ENCODE measurements around the gene DLX4.

The DLX4 gene

GRCh38 chr17:49991409-49991808 is 22.4 kb downstream of the DLX4 start:
- H3K27ac ChIP-seq, result no peak overlapping the region
- peaks cover 57 to 75% (median 64%) of the 10 kb centered on the region in 10 experiments for H3K4me1 ChIP-seq
- H3K4me2 ChIP-seq, result no peak overlapping the region
- no peak for TF ChIP-seq Cebpa-rat (IDR thresholded peaks at IDR 0.05)
- H3K36me3 ChIP-seq, result no peaks in the 10 kb centered on the region
- no peaks in the 10 kb centered on the region for H3K9me3 ChIP-seq (replicated peaks in 1 of 11)
- H3K4me3 ChIP-seq, result no peak overlapping the region
- no peak overlapping the region for H3K9ac ChIP-seq
- H4K20me1 ChIP-seq, result peaks cover 0 to 49% (median 29%) of the 10 kb centered on the region in 11 experiments; a peak in 15 of 22 replicates
- H3K27me3 ChIP-seq, result peaks cover 61 to 97% (median 80%) of the 10 kb centered on the region in 11 experiments

DNA sequence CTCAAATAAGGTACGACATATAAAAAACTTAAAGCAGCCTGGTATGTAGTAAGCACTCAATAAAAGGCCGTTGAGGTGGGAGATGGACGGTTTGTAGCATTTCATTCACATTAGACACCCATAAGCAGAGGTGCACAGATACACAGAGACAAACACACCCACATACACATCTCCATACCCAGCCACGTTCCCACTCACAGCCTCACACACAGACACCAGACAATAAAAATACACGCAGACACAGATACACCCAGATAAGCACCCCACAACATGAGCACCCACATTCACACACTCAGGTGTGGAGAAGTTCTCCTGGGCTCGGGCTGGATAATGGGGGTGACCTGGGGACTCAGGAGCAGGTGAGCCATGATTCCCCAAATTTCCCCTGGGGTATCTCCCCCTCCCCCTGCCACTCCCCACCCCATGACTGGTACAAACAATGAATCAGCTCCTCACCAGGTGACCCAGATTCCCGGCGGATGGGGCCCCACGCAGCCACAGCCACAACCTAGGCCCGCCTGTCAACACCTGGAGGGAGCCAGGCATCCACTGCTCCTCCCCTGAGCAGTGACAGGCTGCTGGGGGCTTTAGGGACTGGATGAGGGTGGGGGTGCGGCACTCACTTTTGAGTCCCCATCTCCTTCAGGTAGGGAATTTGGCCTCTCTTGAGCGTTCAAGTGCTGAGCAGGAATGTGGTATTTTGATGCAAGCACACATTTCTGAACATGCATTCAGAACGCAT is 23.4 kb downstream of the DLX4 start:
- no peaks in the 10 kb centered on the region for H3K36me3 ChIP-seq
- peaks cover 0 to 49% (median 29%) of the 10 kb centered on the region in 11 experiments; a peak in 15 of 22 replicates for H4K20me1 ChIP-seq
- H3K27me3 ChIP-seq, result peaks cover 70 to 98% (median 87%) of the 10 kb centered on the region in 11 experiments
- TF ChIP-seq Cebpa-rat (IDR thresholded peaks at IDR 0.05), result no peak
- H3K27ac ChIP-seq, result no peak overlapping the region
- H3K9ac ChIP-seq, result no peak overlapping the region
- H3K4me2 ChIP-seq, result peak overlapping the region in 2 of 11 experiments; percentile 97 to 98; a peak in 2 of 22 replicates
- peaks cover 56 to 76% (median 68%) of the 10 kb centered on the region in 10 experiments for H3K4me1 ChIP-seq
- no peaks in the 10 kb centered on the region for H3K9me3 ChIP-seq (replicated peaks in 1 of 11)
- peak overlapping the region in 1 of 10 experiments; percentile 71; a peak in 2 of 20 replicates for H3K4me3 ChIP-seq

GRCh38 chr17:49992933-49993422 is 24.0 kb downstream of the DLX4 start:
- Histone ChIP-seq H3K9me3 (replicated peaks in 1 of 11) (no peaks in the 10 kb centered on the region), H3K4me2 (peak overlapping the region; percentile 82 to 98 (median 89)), H3K36me3 (no peaks in the 10 kb centered on the region), H3K9ac (peak overlapping the region in 6 of 11 experiments; percentile 47 to 62 (median 54); a peak in 8 of 22 replicates), H3K27ac (no peak overlapping the region), H4K20me1 (peaks cover 0 to 47% (median 29%) of the 10 kb centered on the region in 11 experiments; a peak in 15 of 22 replicates), H3K27me3 (peaks cover 70 to 98% (median 87%) of the 10 kb centered on the region in 11 experiments), H3K4me3 (peak overlapping the region; percentile 48 to 71 (median 57)), H3K4me1 (peaks cover 52 to 73% (median 62%) of the 10 kb centered on the region in 10 experiments)
- no peak for TF ChIP-seq Cebpa-rat (IDR thresholded peaks at IDR 0.05)

DNA sequence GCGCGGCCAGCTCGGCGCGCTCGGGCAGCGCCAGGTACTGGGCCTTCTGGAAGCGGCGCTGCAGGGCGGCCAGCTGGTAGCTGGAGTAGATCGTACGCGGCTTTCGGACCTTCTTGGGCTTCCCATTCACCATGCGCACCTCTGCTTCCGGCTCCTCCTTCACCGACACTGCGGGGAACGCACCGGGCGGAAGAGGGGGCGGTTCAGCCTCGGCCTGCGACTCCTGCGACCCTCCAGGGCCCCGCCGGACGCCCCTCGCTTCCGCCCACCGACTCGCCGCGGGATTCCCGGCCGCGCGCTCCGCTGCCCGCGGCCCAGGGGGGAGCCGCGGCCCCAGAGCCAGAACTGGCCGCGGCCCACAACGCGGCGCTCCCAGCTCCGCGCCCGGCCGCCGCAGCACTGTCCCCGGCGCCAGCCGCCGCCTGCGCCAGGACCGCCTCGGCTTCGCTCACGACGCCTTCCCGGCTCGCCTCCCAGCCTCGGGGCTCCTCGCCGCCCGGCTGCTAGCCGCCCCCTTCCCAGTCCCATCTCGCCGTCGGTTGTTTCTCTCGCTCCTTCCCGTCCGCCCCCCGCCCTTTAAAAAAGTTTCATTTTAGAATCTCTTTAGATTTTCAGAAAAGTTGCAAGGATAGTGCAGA is 24.6 kb downstream of the DLX4 start:
- H3K27me3 ChIP-seq, result peaks cover 70 to 93% (median 87%) of the 10 kb centered on the region in 11 experiments
- H3K9ac ChIP-seq, result peak overlapping the region in 9 of 11 experiments; percentile 14 to 62 (median 49); a peak in 16 of 22 replicates
- H3K27ac ChIP-seq, result no peak overlapping the region

DNA sequence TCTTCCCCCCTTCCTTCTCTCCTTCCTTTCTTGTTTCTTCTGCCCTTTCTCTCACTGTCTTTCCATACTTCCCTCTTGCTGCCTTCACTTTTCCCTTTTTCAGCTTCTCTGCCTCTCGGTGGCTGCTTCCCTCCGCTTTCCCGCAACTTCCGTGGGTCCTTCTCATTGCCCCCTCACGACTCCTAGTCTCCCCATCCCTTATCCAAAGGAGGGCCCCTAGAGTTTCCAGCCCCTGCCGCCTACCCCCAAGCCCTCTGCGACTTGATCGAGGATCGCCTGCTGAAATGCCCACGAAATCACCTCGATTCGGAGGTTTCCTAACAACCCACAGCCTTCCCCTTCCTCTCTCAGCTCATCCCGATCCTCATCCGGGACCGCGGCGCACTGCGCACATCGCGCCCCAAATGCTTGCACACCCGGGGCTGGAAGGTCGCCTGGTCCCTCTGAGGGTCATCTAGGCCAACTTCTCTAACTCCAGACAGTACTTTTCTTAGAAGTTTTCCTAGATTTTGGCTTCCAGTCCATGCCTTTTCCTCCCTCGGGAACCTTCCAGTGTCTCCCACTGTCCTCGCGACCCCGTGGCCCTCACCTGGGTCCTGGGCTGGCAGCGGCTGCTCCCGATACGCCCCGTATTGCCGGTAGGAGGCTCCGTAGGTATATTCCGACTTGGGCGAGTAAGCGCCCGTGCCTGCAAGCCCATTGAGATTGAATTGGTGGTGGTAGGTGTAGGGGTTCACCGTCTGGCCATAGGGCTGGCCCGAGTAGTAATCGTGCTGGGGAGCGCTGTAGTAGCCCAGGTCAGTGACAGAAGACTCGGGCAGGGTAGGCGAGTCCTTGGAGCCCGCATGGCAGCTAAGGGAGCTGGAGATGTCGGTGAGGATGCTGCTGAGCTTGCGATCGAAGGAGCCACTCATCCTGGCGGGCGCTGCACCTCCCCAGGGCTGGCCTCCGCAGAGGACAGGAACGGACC is 25.4 kb downstream of the DLX4 start:
- no peak for TF ChIP-seq Cebpa-rat (IDR thresholded peaks at IDR 0.05)
- peak overlapping the region; percentile 82 to 98 (median 89) for H3K4me2 ChIP-seq
- peaks cover 47 to 63% (median 52%) of the 10 kb centered on the region in 10 experiments for H3K4me1 ChIP-seq
- H3K27ac ChIP-seq, result no peak overlapping the region
- H3K36me3 ChIP-seq, result no peaks in the 10 kb centered on the region
- H3K27me3 ChIP-seq, result peaks cover 70 to 86% (median 82%) of the 10 kb centered on the region in 11 experiments
- peaks cover 0 to 46% (median 29%) of the 10 kb centered on the region in 11 experiments; a peak in 15 of 22 replicates for H4K20me1 ChIP-seq
- H3K9ac ChIP-seq, result peak overlapping the region in 5 of 11 experiments; percentile 14 to 62 (median 48); a peak in 8 of 22 replicates
- H3K9me3 ChIP-seq (replicated peaks in 1 of 11), result no peaks in the 10 kb centered on the region
- peak overlapping the region; percentile 48 to 71 (median 57); a peak in 19 of 20 replicates for H3K4me3 ChIP-seq

More for the DNA sequence above, 24.6 kb downstream of the DLX4 start:
- Histone ChIP-seq H3K4me1 (peaks cover 52 to 70% (median 60%) of the 10 kb centered on the region in 10 experiments), H3K36me3 (no peaks in the 10 kb centered on the region), H4K20me1 (peaks cover 0 to 47% (median 29%) of the 10 kb centered on the region in 11 experiments; a peak in 15 of 22 replicates), H3K9me3 (replicated peaks in 1 of 11) (no peaks in the 10 kb centered on the region), H3K4me2 (peak overlapping the region; percentile 82 to 98 (median 89)), H3K4me3 (peak overlapping the region; percentile 48 to 71 (median 57))
- TF ChIP-seq Cebpa-rat (IDR thresholded peaks at IDR 0.05), result no peak

DNA sequence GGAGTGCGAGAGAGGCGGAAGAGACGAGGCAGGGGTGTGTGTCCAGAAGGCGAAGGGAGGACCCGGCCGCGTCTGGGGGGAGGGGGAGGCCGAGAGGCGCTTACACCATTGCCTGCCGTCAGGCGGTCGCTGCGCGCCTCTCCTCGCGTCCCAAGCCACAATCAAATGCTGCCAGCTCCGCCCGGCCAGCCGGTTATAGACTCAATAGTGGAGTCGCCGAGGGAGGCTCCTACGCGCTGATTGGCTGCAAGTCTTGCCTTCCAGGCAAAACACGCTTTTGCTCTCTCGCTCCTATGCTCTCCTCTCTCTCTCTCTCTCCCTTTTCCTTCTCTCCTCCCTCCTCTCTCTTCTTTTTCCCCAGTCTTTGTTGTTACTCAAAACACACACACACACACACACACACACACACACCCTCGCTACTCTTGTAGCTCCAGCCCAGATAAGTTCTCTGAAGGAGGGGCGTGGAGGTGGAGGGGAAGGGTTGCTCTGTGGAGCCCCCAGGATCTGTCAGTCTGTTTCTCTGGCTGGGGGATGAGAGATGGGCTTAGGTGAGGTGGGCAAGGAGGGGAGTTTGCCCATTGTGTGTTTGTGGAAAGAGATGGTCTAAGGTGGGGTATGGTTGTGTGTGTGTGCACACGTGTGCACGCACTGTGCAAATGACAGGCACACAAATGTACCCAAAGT is 26.2 kb downstream of the DLX4 start, which contains the start of gene DLX3:
Gene DLX3, minus strand, starts transcription at position 170 of the 684 bp plus-strand sequence. CDS start 226 bp downstream, outside the sequence.
- H3K9ac ChIP-seq, result peak within 1 kb of the TSS in 2 of 11 experiments; percentile 48 to 60; a peak in 3 of 22 replicates
- peaks cover 70 to 78% (median 75%) of the 10 kb centered on the region in 11 experiments for H3K27me3 ChIP-seq

GRCh38 chr17:49996121-49996494 is 27.1 kb downstream of the DLX4 start:
- H3K27me3 ChIP-seq, result peaks cover 62 to 70% (median 67%) of the 10 kb centered on the region in 11 experiments
- peak overlapping the region; percentile 84 to 99 (median 95); a peak in 21 of 22 replicates for H3K4me2 ChIP-seq
- peaks cover 32 to 50% (median 40%) of the 10 kb centered on the region in 10 experiments for H3K4me1 ChIP-seq

More for the DNA sequence above, 26.2 kb downstream of the DLX4 start, which contains the start of gene DLX3:
- no peak within 1 kb of the TSS for H3K27ac ChIP-seq
- H3K4me2 ChIP-seq, result peak within 1 kb of the TSS; percentile 82 to 98 (median 89)
- peak within 1 kb of the TSS in 8 of 10 experiments; percentile 48 to 71 (median 58); a peak in 16 of 20 replicates for H3K4me3 ChIP-seq
- H3K9me3 ChIP-seq (replicated peaks in 1 of 11), result no peaks in the 10 kb centered on the region
- no peak for TF ChIP-seq Cebpa-rat (IDR thresholded peaks at IDR 0.05)
- H3K36me3 ChIP-seq, result no peaks in the 10 kb centered on the region
- H4K20me1 ChIP-seq, result peaks cover 0 to 44% (median 29%) of the 10 kb centered on the region in 11 experiments; a peak in 15 of 22 replicates
- peaks cover 38 to 54% (median 44%) of the 10 kb centered on the region in 10 experiments for H3K4me1 ChIP-seq

More at GRCh38 chr17:49996121-49996494, 27.1 kb downstream of the DLX4 start:
- Histone ChIP-seq H3K4me3 (peak overlapping the region in 1 of 10 experiments; percentile 62; a peak in 1 of 20 replicates), H4K20me1 (peaks cover 0 to 36% (median 27%) of the 10 kb centered on the region in 11 experiments; a peak in 15 of 22 replicates), H3K27ac (no peak overlapping the region), H3K36me3 (no peaks in the 10 kb centered on the region), H3K9me3 (replicated peaks in 1 of 11) (no peaks in the 10 kb centered on the region), H3K9ac (peak overlapping the region in 1 of 11 experiments; percentile 71; a peak in 3 of 22 replicates)
- TF ChIP-seq Cebpa-rat (IDR thresholded peaks at IDR 0.05), result no peak
